ENCODE measurements around the gene GBF1.

GRCh38 chr10:102398172-102399020, 153.1 kb downstream of the GBF1 start:
- TF ChIP-seq CTCF (IDR thresholded peaks at IDR 0.05) = no peak
- TF ChIP-seq POLR2A (IDR thresholded peaks at IDR 0.05) = no peak

All from uterus (tissue), 2 donors.